HEK293 (cell line): ENCODE data around the gene C11orf21.

Experiments
- CTCF ChIA-PET: fragments of 350-600 bp; formaldehyde crosslinking; extraction: SDS; loops from one replicate; lab custom pipeline; 2021; ENCODE audit warnings: antibody characterized with exemption; lab: Yijun Ruan, JAX
- POLR2A ChIA-PET: fragments of 300-600 bp; formaldehyde crosslinking; extraction: SDS; loops from one replicate; lab custom pipeline; 2020; ENCODE audit warnings: antibody characterized with exemption, inconsistent platforms; lab: Yijun Ruan, JAX
- H3K27ac ChIP-seq: fragments of 200-500 bp; sonication (Bioruptor generic); 2 replicates; pipeline ENCODE4 v1.5.1; 2014; ENCODE audit warnings: low read depth, low read length, control low read depth, inconsistent platforms; ENCODE audit errors: extremely low read depth
- H3K36me3 ChIP-seq, 2 experiments: fragments of 200-500 bp in 1 of 2; sonication (Bioruptor generic) in 1 of 2; 1 replicate in 1 of 2; 2 replicates in 1 of 2; pipeline ENCODE4 v1.5.1; 2014 to 2017; ENCODE audit warnings: inconsistent platforms in 2 of 2, low read length in 2 of 2; ENCODE audit not compliant: control insufficient read depth in 2 of 2, insufficient read depth in 1 of 2
- H3K4me1 ChIP-seq: fragments of 200-500 bp; sonication (Bioruptor generic); 2 replicates; pipeline ENCODE4 v1.5.1; 2014; ENCODE audit warnings: mild to moderate bottlenecking, low read length, inconsistent platforms; ENCODE audit not compliant: control insufficient read depth, insufficient read depth
- H3K4me3 ChIP-seq: 2 replicates; pipeline ENCODE4 v1.5.1; 2011; ENCODE audit warnings: low read depth, mild to moderate bottlenecking, control low read depth, low read length, moderate library complexity
- H3K9me3 ChIP-seq: fragments of 200-500 bp; sonication (Bioruptor generic); 2 replicates; pipeline ENCODE4 v1.5.1; 2014; ENCODE audit warnings: low read depth, low read length, inconsistent platforms; ENCODE audit not compliant: control insufficient read depth, insufficient read depth
- EGR2 ChIP-seq: fragments of 450-650 bp; formaldehyde crosslinking; IDR thresholded peaks from 2 replicates; pipeline ENCODE4 v1.5.1; 2016; ENCODE audit warnings: low read depth, missing biosample characterization, missing genetic modification characterization
- MZF1 ChIP-seq: fragments of 450-650 bp; formaldehyde crosslinking; IDR thresholded peaks from 2 replicates; pipeline ENCODE4 v1.5.1; 2017; ENCODE audit warnings: missing biosample characterization, missing genetic modification characterization, borderline replicate concordance
- REPIN1 ChIP-seq: fragments of 450-650 bp; formaldehyde crosslinking; IDR thresholded peaks from 2 replicates; pipeline ENCODE4 v1.5.1; 2017; ENCODE audit warnings: missing biosample characterization, missing genetic modification characterization, low read depth
- SP3 ChIP-seq: fragments of 450-650 bp; formaldehyde crosslinking; IDR thresholded peaks from 2 replicates; pipeline ENCODE4 v1.5.1; 2016; ENCODE audit warnings: missing biosample characterization, missing genetic modification characterization
- ZBTB7A ChIP-seq: fragments of 450-650 bp; formaldehyde crosslinking; IDR thresholded peaks from 2 replicates; pipeline ENCODE4 v1.5.1; 2016; ENCODE audit warnings: low read depth, missing biosample characterization, missing genetic modification characterization
- ZFHX2 ChIP-seq: fragments of 450-650 bp; formaldehyde crosslinking; conservative IDR thresholded peaks from 2 replicates; pipeline ENCODE4 v1.5.1; 2016; ENCODE audit warnings: missing biosample characterization, missing genetic modification characterization
- ZNF121 ChIP-seq: fragments of 450-650 bp; formaldehyde crosslinking; IDR thresholded peaks from 2 replicates; pipeline ENCODE4 v1.5.1; 2016; ENCODE audit warnings: missing biosample characterization, missing genetic modification characterization
- ZNF350 ChIP-seq: fragments of 450-650 bp; formaldehyde crosslinking; IDR thresholded peaks from 2 replicates; pipeline ENCODE4 v1.5.0; 2017; ENCODE audit warnings: missing biosample characterization, mild to moderate bottlenecking, missing genetic modification characterization
- ZNF391 ChIP-seq: fragments of 450-650 bp; formaldehyde crosslinking; IDR thresholded peaks from 2 replicates; pipeline ENCODE4 v1.5.1; 2016; ENCODE audit warnings: low read depth, missing biosample characterization, missing genetic modification characterization, borderline replicate concordance
- ZNF404 ChIP-seq: fragments of 450-650 bp; formaldehyde crosslinking; IDR thresholded peaks from 2 replicates; pipeline ENCODE4 v1.5.1; 2017; ENCODE audit warnings: missing biosample characterization, missing genetic modification characterization
- ZNF473 ChIP-seq: fragments of 450-650 bp; formaldehyde crosslinking; IDR thresholded peaks from 2 replicates; pipeline ENCODE4 v1.5.1; 2017; ENCODE audit warnings: missing biosample characterization, missing genetic modification characterization
- ZNF501 ChIP-seq: fragments of 450-650 bp; formaldehyde crosslinking; IDR thresholded peaks from 2 replicates; pipeline ENCODE4 v1.5.1; 2016; ENCODE audit warnings: missing biosample characterization, missing genetic modification characterization
- ZNF621 ChIP-seq: fragments of 450-650 bp; formaldehyde crosslinking; IDR thresholded peaks from 2 replicates; pipeline ENCODE4 v1.5.1; 2017; ENCODE audit warnings: missing biosample characterization, missing genetic modification characterization
- ZNF626 ChIP-seq: fragments of 450-650 bp; sonication (Bioruptor Pico); formaldehyde crosslinking; IDR thresholded peaks from 2 replicates; pipeline ENCODE4 v1.5.1; 2018; ENCODE audit warnings: missing biosample characterization, missing genetic modification characterization, inconsistent platforms
- ZSCAN23 ChIP-seq: fragments of 450-650 bp; formaldehyde crosslinking; IDR thresholded peaks from 2 replicates; pipeline ENCODE4 v1.5.1; 2016; ENCODE audit warnings: missing biosample characterization, missing genetic modification characterization
- TF ChIP-seq, protein P1 (sequence below): fragments of 450-650 bp; formaldehyde crosslinking; IDR thresholded peaks from 2 replicates; pipeline ENCODE4 v1.5.1; 2016; ENCODE audit warnings: missing biosample characterization, missing genetic modification characterization
- TF ChIP-seq, protein P2 (sequence below): fragments of 450-650 bp; formaldehyde crosslinking; IDR thresholded peaks from 2 replicates; pipeline ENCODE4 v1.5.1; 2016; ENCODE audit warnings: missing biosample characterization, missing genetic modification characterization
- TF ChIP-seq, protein P3 (sequence below): fragments of 450-650 bp; formaldehyde crosslinking; IDR thresholded peaks from 2 replicates; pipeline ENCODE4 v1.5.1; 2016; ENCODE audit warnings: missing biosample characterization, missing genetic modification characterization
- TF ChIP-seq, protein P4 (sequence below): fragments of 450-650 bp; formaldehyde crosslinking; IDR thresholded peaks from 2 replicates; pipeline ENCODE4 v1.5.1; 2017; ENCODE audit warnings: missing biosample characterization, missing genetic modification characterization

Gene C11orf21

DNA sequence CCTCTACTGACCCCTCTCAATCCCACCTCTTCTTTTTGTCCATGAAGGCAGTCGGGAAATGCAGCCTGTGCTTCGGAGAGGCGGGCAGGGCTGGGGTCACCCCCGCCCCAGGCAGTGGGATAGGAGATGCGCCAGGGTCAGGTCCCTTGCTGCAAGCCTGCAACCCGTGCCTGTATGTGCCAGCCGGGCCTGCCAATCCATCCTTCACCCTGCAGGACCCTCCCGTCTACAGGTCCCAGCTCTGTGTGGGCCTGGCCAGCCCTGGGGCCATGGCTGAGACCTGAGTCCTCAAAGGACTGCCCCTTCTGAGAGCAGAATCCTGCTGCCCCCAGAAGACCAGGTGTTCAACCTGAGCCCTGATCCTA, 42.3 kb downstream of the C11orf21 start (continued):
- TF ChIP-seq ZSCAN23 (tag by site-specific recombination) (no peak), ZBTB7A (no peak), REPIN1 (no peak)
- TF ChIP-seq, protein P1, sequence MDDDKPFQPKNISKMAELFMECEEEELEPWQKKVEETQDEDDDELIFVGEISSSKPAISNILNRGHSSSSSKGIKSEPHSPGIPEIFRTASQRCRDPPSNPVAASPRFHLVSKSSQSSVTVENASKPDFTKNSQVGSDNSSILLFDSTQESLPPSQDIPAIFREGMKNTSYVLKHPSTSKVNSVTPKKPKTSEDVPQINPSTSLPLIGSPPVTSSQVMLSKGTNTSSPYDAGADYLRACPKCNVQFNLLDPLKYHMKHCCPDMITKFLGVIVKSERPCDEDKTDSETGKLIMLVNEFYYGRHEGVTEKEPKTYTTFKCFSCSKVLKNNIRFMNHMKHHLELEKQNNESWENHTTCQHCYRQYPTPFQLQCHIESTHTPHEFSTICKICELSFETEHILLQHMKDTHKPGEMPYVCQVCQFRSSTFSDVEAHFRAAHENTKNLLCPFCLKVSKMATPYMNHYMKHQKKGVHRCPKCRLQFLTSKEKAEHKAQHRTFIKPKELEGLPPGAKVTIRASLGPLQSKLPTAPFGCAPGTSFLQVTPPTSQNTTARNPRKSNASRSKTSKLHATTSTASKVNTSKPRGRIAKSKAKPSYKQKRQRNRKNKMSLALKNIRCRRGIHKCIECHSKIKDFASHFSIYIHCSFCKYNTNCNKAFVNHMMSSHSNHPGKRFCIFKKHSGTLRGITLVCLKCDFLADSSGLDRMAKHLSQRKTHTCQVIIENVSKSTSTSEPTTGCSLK (tag by site-specific recombination), result no peak
- TF ChIP-seq, protein P2, sequence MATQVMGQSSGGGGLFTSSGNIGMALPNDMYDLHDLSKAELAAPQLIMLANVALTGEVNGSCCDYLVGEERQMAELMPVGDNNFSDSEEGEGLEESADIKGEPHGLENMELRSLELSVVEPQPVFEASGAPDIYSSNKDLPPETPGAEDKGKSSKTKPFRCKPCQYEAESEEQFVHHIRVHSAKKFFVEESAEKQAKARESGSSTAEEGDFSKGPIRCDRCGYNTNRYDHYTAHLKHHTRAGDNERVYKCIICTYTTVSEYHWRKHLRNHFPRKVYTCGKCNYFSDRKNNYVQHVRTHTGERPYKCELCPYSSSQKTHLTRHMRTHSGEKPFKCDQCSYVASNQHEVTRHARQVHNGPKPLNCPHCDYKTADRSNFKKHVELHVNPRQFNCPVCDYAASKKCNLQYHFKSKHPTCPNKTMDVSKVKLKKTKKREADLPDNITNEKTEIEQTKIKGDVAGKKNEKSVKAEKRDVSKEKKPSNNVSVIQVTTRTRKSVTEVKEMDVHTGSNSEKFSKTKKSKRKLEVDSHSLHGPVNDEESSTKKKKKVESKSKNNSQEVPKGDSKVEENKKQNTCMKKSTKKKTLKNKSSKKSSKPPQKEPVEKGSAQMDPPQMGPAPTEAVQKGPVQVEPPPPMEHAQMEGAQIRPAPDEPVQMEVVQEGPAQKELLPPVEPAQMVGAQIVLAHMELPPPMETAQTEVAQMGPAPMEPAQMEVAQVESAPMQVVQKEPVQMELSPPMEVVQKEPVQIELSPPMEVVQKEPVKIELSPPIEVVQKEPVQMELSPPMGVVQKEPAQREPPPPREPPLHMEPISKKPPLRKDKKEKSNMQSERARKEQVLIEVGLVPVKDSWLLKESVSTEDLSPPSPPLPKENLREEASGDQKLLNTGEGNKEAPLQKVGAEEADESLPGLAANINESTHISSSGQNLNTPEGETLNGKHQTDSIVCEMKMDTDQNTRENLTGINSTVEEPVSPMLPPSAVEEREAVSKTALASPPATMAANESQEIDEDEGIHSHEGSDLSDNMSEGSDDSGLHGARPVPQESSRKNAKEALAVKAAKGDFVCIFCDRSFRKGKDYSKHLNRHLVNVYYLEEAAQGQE (tag by site-specific recombination), result no peak

DNA sequence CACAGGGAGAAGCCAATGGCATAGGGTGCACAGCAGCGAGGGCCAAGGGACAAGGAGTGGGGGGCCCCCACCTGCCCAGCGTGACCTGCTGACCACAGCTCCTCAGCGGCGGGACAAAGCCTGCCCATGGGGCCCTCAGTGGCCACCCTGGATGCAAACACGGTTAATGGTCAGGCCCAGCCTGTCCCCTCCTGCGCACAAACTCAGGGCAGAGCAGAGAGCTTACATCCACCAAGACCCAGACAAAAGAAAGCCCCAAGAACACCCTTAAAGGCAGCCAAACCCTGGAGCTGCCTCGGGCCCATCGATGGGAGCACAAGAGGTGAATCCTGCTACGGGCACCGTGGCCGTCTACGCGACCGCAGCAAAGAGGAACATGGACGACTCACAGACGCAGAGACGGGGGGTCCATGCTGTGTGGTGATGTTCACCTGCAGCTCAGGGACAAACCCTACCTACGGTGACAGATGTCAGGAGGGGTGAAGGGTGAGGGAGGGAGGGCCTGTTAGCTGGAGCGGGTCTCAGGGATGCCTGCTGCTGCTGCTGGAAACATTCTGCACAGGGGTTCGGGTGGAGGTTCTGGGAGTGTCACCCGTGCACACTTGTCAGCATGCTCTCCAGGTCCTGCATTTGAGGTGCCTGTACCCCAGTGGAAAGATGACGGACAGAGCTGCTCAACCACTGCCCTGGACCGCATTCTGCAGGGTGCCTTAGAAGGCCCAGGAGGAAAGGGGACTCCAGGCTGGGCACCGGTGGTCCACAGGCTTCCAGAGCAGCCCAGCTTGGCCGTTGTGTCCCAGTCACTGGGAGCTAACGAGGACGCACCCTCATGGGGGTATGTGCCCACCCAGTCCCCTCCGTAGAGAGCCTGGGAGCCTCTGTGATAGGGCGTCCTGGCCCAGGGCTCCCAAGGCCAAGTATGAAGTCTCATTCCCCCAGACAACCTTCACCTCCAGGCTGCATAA, 42.9 kb downstream of the C11orf21 start:
- no peak overlapping the region for H3K4me3 ChIP-seq
- no peaks in the 10 kb centered on the region for H3K9me3 ChIP-seq
- no peaks in the 10 kb centered on the region for H3K36me3 ChIP-seq
- TF ChIP-seq ZFHX2 (no peak), ZNF621 (tag by site-specific recombination) (no peak), SP3 (tag by site-specific recombination) (no peak), ZNF121 (tag by site-specific recombination) (no peak), ZNF404 (no peak), ZNF473 (tag by site-specific recombination) (no peak), MZF1 (tag by site-specific recombination) (no peak), ZNF501 (tag by site-specific recombination) (no peak), EGR2 (tag by site-specific recombination) (no peak), ZNF350 (no peak), ZNF626 (tag by site-specific recombination) (no peak), ZNF391 (no peak)
- TF ChIP-seq, protein P3, sequence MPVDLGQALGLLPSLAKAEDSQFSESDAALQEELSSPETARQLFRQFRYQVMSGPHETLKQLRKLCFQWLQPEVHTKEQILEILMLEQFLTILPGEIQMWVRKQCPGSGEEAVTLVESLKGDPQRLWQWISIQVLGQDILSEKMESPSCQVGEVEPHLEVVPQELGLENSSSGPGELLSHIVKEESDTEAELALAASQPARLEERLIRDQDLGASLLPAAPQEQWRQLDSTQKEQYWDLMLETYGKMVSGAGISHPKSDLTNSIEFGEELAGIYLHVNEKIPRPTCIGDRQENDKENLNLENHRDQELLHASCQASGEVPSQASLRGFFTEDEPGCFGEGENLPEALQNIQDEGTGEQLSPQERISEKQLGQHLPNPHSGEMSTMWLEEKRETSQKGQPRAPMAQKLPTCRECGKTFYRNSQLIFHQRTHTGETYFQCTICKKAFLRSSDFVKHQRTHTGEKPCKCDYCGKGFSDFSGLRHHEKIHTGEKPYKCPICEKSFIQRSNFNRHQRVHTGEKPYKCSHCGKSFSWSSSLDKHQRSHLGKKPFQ (tag by site-specific recombination), result no peak
- TF ChIP-seq, protein P4, sequence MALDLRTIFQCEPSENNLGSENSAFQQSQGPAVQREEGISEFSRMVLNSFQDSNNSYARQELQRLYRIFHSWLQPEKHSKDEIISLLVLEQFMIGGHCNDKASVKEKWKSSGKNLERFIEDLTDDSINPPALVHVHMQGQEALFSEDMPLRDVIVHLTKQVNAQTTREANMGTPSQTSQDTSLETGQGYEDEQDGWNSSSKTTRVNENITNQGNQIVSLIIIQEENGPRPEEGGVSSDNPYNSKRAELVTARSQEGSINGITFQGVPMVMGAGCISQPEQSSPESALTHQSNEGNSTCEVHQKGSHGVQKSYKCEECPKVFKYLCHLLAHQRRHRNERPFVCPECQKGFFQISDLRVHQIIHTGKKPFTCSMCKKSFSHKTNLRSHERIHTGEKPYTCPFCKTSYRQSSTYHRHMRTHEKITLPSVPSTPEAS (tag by site-specific recombination), result no peak
- TF ChIP-seq, all 188 proteins: peak for 0
- H3K4me1 ChIP-seq, result no peaks in the 10 kb centered on the region
- ChIA-PET CTCF (interaction anchor here (0.9 kb wide), 2 partner anchors 11 to 161 kb away, joined by 3 read pairs; no protein-coding TSS in a partner anchor), POLR2A (no interaction called here)
- no peak overlapping the region for H3K27ac ChIP-seq
